Mucosa of rectum (tissue), 2 donors: ENCODE results near the gene CCSER1.

Experiments used
- H3K27ac ChIP-seq, 2 donors: one replicate each; pipeline ENCODE4 v1.7.0; 2013; ENCODE audit warnings: inconsistent platforms in 2 of 2, low read depth in 2 of 2, low read length in 2 of 2
- H3K27me3 ChIP-seq, 2 donors: one replicate each; pipeline ENCODE4 v1.7.0; 2013; ENCODE audit warnings: low read length in 2 of 2; ENCODE audit not compliant: control insufficient read depth in 2 of 2, insufficient read depth in 2 of 2
- H3K36me3 ChIP-seq, 2 donors: one replicate each; pipeline ENCODE4 v1.7.0; 2013; ENCODE audit warnings: low read length in 2 of 2; ENCODE audit not compliant: control insufficient read depth in 2 of 2, insufficient read depth in 2 of 2
- H3K4me1 ChIP-seq, 2 donors: one replicate each; pipeline ENCODE4 v1.7.0; 2013; ENCODE audit warnings: low read length in 2 of 2, mild to moderate bottlenecking in 1 of 2; ENCODE audit not compliant: control insufficient read depth in 2 of 2, insufficient read depth in 2 of 2
- H3K4me3 ChIP-seq, 2 donors: one replicate each; pipeline ENCODE4 v1.7.0; 2013; ENCODE audit warnings: low read length in 2 of 2
- H3K9ac ChIP-seq, 2 donors: one replicate each; pipeline ENCODE4 v1.7.0; 2013; ENCODE audit warnings: low read length in 2 of 2, low read depth in 1 of 2, mild to moderate bottlenecking in 1 of 2
- H3K9me3 ChIP-seq, 2 donors: one replicate each; pipeline ENCODE4 v1.7.0; 2013; ENCODE audit warnings: low read length in 2 of 2; ENCODE audit not compliant: control insufficient read depth in 2 of 2
- donor health status: healthy.
- donor health status: Normal muscosa, but diverticular disease.

Gene CCSER1

DNA sequence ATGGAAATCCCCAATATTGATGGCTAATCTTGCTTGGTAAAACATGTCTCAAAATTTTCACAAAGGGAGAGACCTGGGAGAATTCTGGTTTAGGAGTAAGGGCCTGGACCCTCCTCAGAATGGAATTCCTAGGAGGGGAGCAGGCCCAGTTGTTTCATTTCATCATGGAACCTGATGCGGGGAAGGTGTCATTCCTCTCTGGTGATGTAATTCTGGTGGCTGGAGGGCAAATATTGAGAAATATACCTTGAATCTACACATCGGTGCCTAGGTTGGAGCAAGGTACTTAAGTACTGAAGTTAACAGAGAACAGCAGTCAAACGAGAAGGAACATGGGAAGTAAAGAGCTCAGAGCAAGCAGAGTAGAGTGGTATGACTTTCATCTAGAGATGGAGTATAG lies 23.2 kb upstream of the CCSER1 start:
- Histone ChIP-seq H3K36me3 (no peaks in the 10 kb centered on the region), H3K9ac (no peak overlapping the region), H3K27ac (no peak overlapping the region), H3K9me3 (no peaks in the 10 kb centered on the region), H3K4me1 (no peaks in the 10 kb centered on the region), H3K4me3 (no peak overlapping the region), H3K27me3 (no peaks in the 10 kb centered on the region)

- no peak overlapping the region for H3K9ac ChIP-seq
- H3K4me1 ChIP-seq: no peaks in the 10 kb centered on the region
- no peaks in the 10 kb centered on the region for H3K27me3 ChIP-seq
- H3K36me3 ChIP-seq: no peaks in the 10 kb centered on the region
- no peak overlapping the region for H3K27ac ChIP-seq
- H3K4me3 ChIP-seq: no peak overlapping the region
- H3K9me3 ChIP-seq: no peaks in the 10 kb centered on the region
These were observed 21.9 kb upstream of the CCSER1 start for GRCh38 chr4:90105274-90105673.

GRCh38 chr4:90112715-90113114 lies 14.5 kb upstream of the CCSER1 start:
- Histone ChIP-seq H3K4me3 (no peak overlapping the region), H3K36me3 (no peaks in the 10 kb centered on the region), H3K27ac (no peak overlapping the region), H3K4me1 (no peaks in the 10 kb centered on the region), H3K9ac (no peak overlapping the region), H3K9me3 (no peaks in the 10 kb centered on the region), H3K27me3 (no peaks in the 10 kb centered on the region)

DNA sequence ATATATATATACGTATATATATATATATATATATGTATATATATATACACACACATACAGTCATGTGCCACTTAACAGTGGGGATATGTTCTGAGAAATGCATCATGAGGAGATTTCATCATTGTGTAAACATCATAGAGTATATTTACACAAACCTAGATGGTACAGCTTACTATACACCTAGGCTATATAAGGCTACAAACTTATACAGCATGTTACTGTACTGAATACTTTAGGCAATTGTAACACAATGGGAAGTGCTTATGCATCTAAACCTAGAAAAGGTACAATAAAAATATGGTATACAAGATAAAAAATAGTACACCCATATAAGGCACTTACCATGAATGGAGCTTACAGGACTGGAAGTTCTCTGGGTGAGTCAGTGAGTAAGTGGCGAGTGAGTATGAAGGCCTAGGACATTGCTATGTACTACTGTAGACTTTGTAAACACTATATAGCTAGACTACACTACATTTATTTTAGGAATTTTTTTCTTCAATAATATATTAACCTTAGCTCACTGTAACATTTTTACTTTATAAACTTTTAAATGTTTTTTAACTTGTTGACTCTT lies 13.2 kb upstream of the CCSER1 start:
- Histone ChIP-seq H3K4me1 (no peaks in the 10 kb centered on the region), H3K27me3 (no peaks in the 10 kb centered on the region), H3K9me3 (no peaks in the 10 kb centered on the region), H3K36me3 (no peaks in the 10 kb centered on the region), H3K4me3 (no peak overlapping the region), H3K9ac (no peak overlapping the region), H3K27ac (no peak overlapping the region)

- Histone ChIP-seq H3K36me3 (no peaks in the 10 kb centered on the region), H3K27ac (no peak overlapping the region), H3K4me3 (no peak overlapping the region), H3K9ac (no peak overlapping the region), H3K27me3 (no peaks in the 10 kb centered on the region), H3K9me3 (no peaks in the 10 kb centered on the region), H3K4me1 (no peaks in the 10 kb centered on the region)
These were observed 8.5 kb upstream of the CCSER1 start for GRCh38 chr4:90118527-90119195.

GRCh38 chr4:90120037-90120436 lies 7.2 kb upstream of the CCSER1 start:
- no peaks in the 10 kb centered on the region for H3K4me1 ChIP-seq
- H3K27ac ChIP-seq: no peak overlapping the region
- no peak overlapping the region for H3K4me3 ChIP-seq
- H3K27me3 ChIP-seq: no peaks in the 10 kb centered on the region
- H3K36me3 ChIP-seq: no peaks in the 10 kb centered on the region
- no peak overlapping the region for H3K9ac ChIP-seq
- no peaks in the 10 kb centered on the region for H3K9me3 ChIP-seq

DNA sequence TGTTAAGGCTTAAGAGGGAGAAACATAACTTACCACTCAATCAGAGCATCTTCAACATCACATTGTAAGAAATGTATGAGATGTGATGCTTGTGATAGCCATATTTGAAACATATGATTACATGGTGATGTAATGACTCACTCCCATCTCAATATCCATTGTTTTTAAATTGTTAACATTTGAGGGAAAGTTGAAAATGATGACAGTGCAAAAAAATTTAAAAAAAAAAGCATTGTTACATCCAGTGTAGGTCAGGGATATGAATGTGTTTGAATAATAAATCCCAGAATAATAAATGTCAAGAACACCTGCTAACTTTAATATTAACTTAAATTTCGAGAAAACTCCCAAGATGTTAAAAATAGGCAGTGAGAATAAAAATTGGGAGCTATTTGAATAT lies 6.4 kb upstream of the CCSER1 start:
- H3K27me3 ChIP-seq: no peaks in the 10 kb centered on the region
- H3K4me3 ChIP-seq: no peak overlapping the region
- no peak overlapping the region for H3K27ac ChIP-seq
- no peaks in the 10 kb centered on the region for H3K36me3 ChIP-seq
- no peak overlapping the region for H3K9ac ChIP-seq
- no peaks in the 10 kb centered on the region for H3K4me1 ChIP-seq
- no peaks in the 10 kb centered on the region for H3K9me3 ChIP-seq

DNA sequence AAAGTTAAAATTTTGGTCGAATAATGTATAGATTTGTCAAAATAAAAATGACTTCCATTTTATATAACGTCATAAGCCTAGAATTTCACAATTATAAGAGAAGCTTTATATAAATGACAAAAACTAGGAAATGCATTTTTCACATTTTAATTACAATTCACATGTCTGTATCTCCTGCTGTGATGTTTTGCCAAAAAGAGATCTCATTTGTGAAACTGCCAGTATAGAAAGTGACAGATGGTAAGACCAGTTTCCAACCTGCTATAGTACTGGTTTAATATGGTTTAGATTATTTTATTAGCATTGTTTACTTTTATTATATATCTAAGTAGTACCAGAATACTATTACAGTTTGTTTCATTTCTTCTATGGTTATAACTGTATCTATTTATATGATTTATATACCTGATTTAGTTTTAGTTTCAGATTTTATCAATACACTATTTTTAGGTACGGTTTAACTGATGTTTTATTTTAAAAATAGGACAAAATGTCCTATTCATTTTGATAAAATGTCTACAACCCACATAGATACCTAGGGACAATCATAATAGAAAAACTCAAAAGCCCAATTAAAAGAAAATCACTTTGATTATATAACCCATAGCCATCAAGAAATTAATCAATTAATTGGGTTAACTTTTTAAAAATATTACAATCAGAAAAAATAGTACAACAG lies 5.4 kb upstream of the CCSER1 start:
- H3K4me1 ChIP-seq: peaks cover 1 to 2% of the 10 kb centered on the region in 2 donors
- no peak overlapping the region for H3K4me3 ChIP-seq
- H3K9me3 ChIP-seq: no peaks in the 10 kb centered on the region
- H3K9ac ChIP-seq: no peak overlapping the region
- no peaks in the 10 kb centered on the region for H3K36me3 ChIP-seq
- H3K27ac ChIP-seq: no peak overlapping the region
- no peaks in the 10 kb centered on the region for H3K27me3 ChIP-seq

GRCh38 chr4:90122355-90122748 lies 4.8 kb upstream of the CCSER1 start:
- H3K9me3 ChIP-seq: no peaks in the 10 kb centered on the region
- no peaks in the 10 kb centered on the region for H3K36me3 ChIP-seq
- no peak overlapping the region for H3K4me3 ChIP-seq
- H3K9ac ChIP-seq: no peak overlapping the region
- H3K27me3 ChIP-seq: no peaks in the 10 kb centered on the region
- H3K4me1 ChIP-seq: peaks cover 2 to 3% of the 10 kb centered on the region in 2 donors
- H3K27ac ChIP-seq: no peak overlapping the region

DNA sequence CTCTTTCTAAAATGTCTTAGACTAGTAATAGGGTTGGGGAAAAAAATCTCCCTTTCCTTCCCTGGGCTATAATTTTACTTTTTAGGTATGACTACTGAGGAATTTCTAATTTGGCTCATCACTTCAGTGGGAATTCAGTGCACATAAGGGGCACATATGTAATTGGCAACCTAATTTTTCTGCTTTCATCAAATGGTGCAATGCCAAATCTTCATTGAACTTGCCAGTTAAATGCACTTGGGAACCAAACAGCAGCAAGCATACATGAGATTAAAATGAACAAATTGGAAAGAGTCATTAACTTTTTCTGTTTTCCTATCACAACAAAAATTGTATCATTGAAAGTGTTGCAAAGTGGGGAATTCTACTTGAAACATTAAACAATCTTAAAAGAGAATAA lies 2.9 kb upstream of the CCSER1 start:
- Histone ChIP-seq H3K27ac (no peak overlapping the region), H3K36me3 (no peaks in the 10 kb centered on the region), H3K4me1 (peaks cover 2 to 8% of the 10 kb centered on the region in 2 donors), H3K9me3 (no peaks in the 10 kb centered on the region), H3K9ac (no peak overlapping the region), H3K27me3 (no peaks in the 10 kb centered on the region), H3K4me3 (no peak overlapping the region)
